Aorta (tissue), 5 donors: ENCODE measurements around the gene PKMYT1. TPM values are rescaled to one million over a fixed set of nuclear protein-coding genes. Genes with fewer than 3 reads are reported as not detected.
"Not testable (repeated sequence)": the region's sequence is repeated elsewhere in the genome, so short reads cannot be mapped to it uniquely, and the experiment has no call there.

ENCODE experiments used
- ATAC-seq: fragments of 200-7000 bp; cut with Tn5 transposase; one replicate; pipeline ENCODE4 v1.9.1; 2022; ENCODE audit warnings: moderate library complexity; ENCODE audit not compliant: low FRiP score
- DNase-seq, 2 donors: peaks; one replicate each; pipeline ENCODE4 v3.0.0-alpha.2; 2020
- H3K27ac ChIP-seq, 2 donors: one replicate each; pipeline ENCODE4 v1.5.1; 2013; ENCODE audit warnings: low read length in 2 of 2, mild to moderate bottlenecking in 2 of 2, moderate library complexity in 2 of 2, control low read depth in 1 of 2, inconsistent platforms in 1 of 2, low read depth in 1 of 2
- H3K27me3 ChIP-seq, 2 donors: one replicate each; pipeline ENCODE4 v1.6.1; 2013; ENCODE audit warnings: control low read depth in 1 of 2, low read length in 1 of 2, mild to moderate bottlenecking in 1 of 2, moderate library complexity in 1 of 2; ENCODE audit not compliant: insufficient read depth in 2 of 2, control insufficient read depth in 1 of 2
- H3K36me3 ChIP-seq, 2 donors: one replicate each; pipeline ENCODE4 v1.6.1; 2013; ENCODE audit warnings: control low read depth in 1 of 2, low read length in 1 of 2, mild to moderate bottlenecking in 1 of 2; ENCODE audit not compliant: insufficient read depth in 2 of 2, control insufficient read depth in 1 of 2
- H3K4me1 ChIP-seq, 2 donors: one replicate each; pipeline ENCODE4 v1.6.1; 2013; ENCODE audit warnings: low read length in 2 of 2, control low read depth in 1 of 2, mild to moderate bottlenecking in 1 of 2, moderate library complexity in 1 of 2; ENCODE audit not compliant: insufficient read depth in 2 of 2, control insufficient read depth in 1 of 2
- H3K4me3 ChIP-seq, 2 donors: one replicate each; pipeline ENCODE4 v1.5.1; 2013; ENCODE audit warnings: low read length in 2 of 2, control low read depth in 1 of 2, mild to moderate bottlenecking in 1 of 2
- H3K9me3 ChIP-seq: one replicate; pipeline ENCODE4 v1.6.1; 2013; ENCODE audit warnings: mild to moderate bottlenecking, low read length; ENCODE audit not compliant: control insufficient read depth
- WGBS, 2 donors: extraction: QIAGEN DNeasy Blood & Tissue Kit; methylation state at CpG; one replicate each; pipeline ENCODE4 v1.1.7; 2013; 5-methylcytosine and 5-hydroxymethylcytosine counted together
- intact Hi-C, 2 donors: fragments of 100-400 bp; cut with DNase I; formaldehyde crosslinking; loops; one replicate each; pipeline versions ENCODE4 v1.14.2 to v1.15.0; 2022
- polyA plus RNA-seq, 2 donors: library from polyadenylated mRNA; stranded (reverse); fragments of 200-250 nt; gene quantifications; one replicate each; pipeline ENCODE4 v1.2.3, GENCODE V29; 2013
- total RNA-seq, 2 donors: library from RNA; stranded (reverse); fragmentation: NEBNext Ultra II Directional; extraction: Animal tissue kit (Norgen Biotek cat#: 25700); gene quantifications; one replicate each; pipeline ENCODE4 v1.2.1, GENCODE V29; 2021
- donor health status: healthy with polysubstance abuse.
- donor health status: Bipolar disorder and iron deficiency.
- donor health status: DM: no; HTN: no; CAD: no.
- donor health status: DM: no; HTN: no; CAD: no.
- donor health status: DM: yes; HTN: yes; CAD: no.

Gene PKMYT1
- total and polyA plus RNA-seq, 4 donors = 1.1 to 2.4 (median 1.9) TPM

GRCh38 chr16:2953706-2954627, 26.3 kb downstream of the PKMYT1 start:
- WGBS, 2 donors = 41 to 48% methylated on average over 31 of the region's 31 CpGs
- H3K27me3 ChIP-seq = no peaks in the 10 kb centered on the region
- H3K4me1 ChIP-seq = no peaks in the 10 kb centered on the region
- peaks cover 0 to 1% of the 10 kb centered on the region in 2 donors for H3K36me3 ChIP-seq
- no peak overlapping the region for H3K4me3 ChIP-seq
- ATAC-seq (no peak), DNase-seq (no peak)
- H3K9me3 ChIP-seq = no peaks in the 10 kb centered on the region
- H3K27ac ChIP-seq = no peak overlapping the region
- intact Hi-C loops = no loop called here

- intact Hi-C loops = no loop called here
- H3K27me3 ChIP-seq = no peaks in the 10 kb centered on the region
- H3K4me3 ChIP-seq = no peak overlapping the region
- DNase-seq (no peak), ATAC-seq (no peak)
- no peaks in the 10 kb centered on the region for H3K9me3 ChIP-seq
- 71 to 72% methylated on average over 11 of the region's 11 CpGs for WGBS, 2 donors
- peaks cover 0 to 4% of the 10 kb centered on the region in 2 donors for H3K36me3 ChIP-seq
- H3K4me1 ChIP-seq = no peaks in the 10 kb centered on the region
- H3K27ac ChIP-seq = no peak overlapping the region
These were observed 27.6 kb downstream of the PKMYT1 start for GRCh38 chr16:2952679-2953078.

- Histone ChIP-seq H3K4me1 (no peaks in the 10 kb centered on the region), H3K27ac (no peak overlapping the region), H3K36me3 (peaks cover 0 to 4% of the 10 kb centered on the region in 2 donors), H3K9me3 (no peaks in the 10 kb centered on the region), H3K27me3 (no peaks in the 10 kb centered on the region), H3K4me3 (no peak overlapping the region)
- ATAC-seq (no peak), DNase-seq (no peak)
- intact Hi-C loops = no loop called here
- 85 to 88% methylated on average over 16 of the region's 16 CpGs for WGBS, 2 donors
These were observed 29.5 kb downstream of the PKMYT1 start for GRCh38 chr16:2950773-2951172.

- WGBS, 2 donors = 94 to 95% methylated on average over 13 of the region's 13 CpGs
- intact Hi-C loops = no loop called here
- H3K27me3 ChIP-seq = no peaks in the 10 kb centered on the region
- DNase-seq (no peak), ATAC-seq (no peak)
- no peak overlapping the region for H3K4me3 ChIP-seq
- H3K4me1 ChIP-seq = no peaks in the 10 kb centered on the region
- H3K36me3 ChIP-seq = peaks cover 0 to 4% of the 10 kb centered on the region in 2 donors
- H3K9me3 ChIP-seq = no peaks in the 10 kb centered on the region
- H3K27ac ChIP-seq = no peak overlapping the region
These were observed 29.9 kb downstream of the PKMYT1 start for GRCh38 chr16:2950353-2950724.

- Histone ChIP-seq H3K9me3 (no peaks in the 10 kb centered on the region), H3K27ac (no peak overlapping the region), H3K4me3 (no peak overlapping the region), H3K36me3 (peaks cover 0 to 4% of the 10 kb centered on the region in 2 donors), H3K4me1 (no peaks in the 10 kb centered on the region), H3K27me3 (no peaks in the 10 kb centered on the region)
- 89 to 90% methylated on average over 19 of the region's 19 CpGs for WGBS, 2 donors
- intact Hi-C loops = no loop called here
- DNase-seq = no peak
- ATAC-seq = no peak
These were observed 30.4 kb downstream of the PKMYT1 start for GRCh38 chr16:2949705-2950352.

GRCh38 chr16:2948807-2949704, 31.2 kb downstream of the PKMYT1 start:
- DNase-seq (no peak), ATAC-seq (peak; percentile 30)
- no peak overlapping the region for H3K4me3 ChIP-seq
- 85 to 87% methylated on average over 36 of the region's 36 CpGs for WGBS, 2 donors
- peaks cover 0 to 4% of the 10 kb centered on the region in 2 donors for H3K36me3 ChIP-seq
- no peaks in the 10 kb centered on the region for H3K27me3 ChIP-seq
- H3K27ac ChIP-seq = no peak overlapping the region
- H3K4me1 ChIP-seq = no peaks in the 10 kb centered on the region
- no peaks in the 10 kb centered on the region for H3K9me3 ChIP-seq
- intact Hi-C loops = no loop called here

GRCh38 chr16:2946649-2947048, 33.6 kb downstream of the PKMYT1 start:
- DNase-seq (no peak), ATAC-seq (no peak)
- Histone ChIP-seq H3K27me3 (no peaks in the 10 kb centered on the region), H3K27ac (no peak overlapping the region), H3K4me3 (no peak overlapping the region), H3K4me1 (no peaks in the 10 kb centered on the region), H3K9me3 (no peaks in the 10 kb centered on the region), H3K36me3 (peaks cover 0 to 4% of the 10 kb centered on the region in 2 donors)
- WGBS, 2 donors = 95 to 97% methylated on average over 4 of the region's 4 CpGs
- intact Hi-C loops = no loop called here

GRCh38 chr16:2943716-2944115, 36.5 kb downstream of the PKMYT1 start:
- 87 to 88% methylated on average over 12 of the region's 12 CpGs for WGBS, 2 donors
- ATAC-seq, H3K36me3 ChIP-seq, H3K9me3 ChIP-seq, DNase-seq, H3K4me1 ChIP-seq, H3K27ac ChIP-seq, intact Hi-C loops, H3K27me3 ChIP-seq, H3K4me3 ChIP-seq: not testable (repeated sequence)
